GM18867 (cell line): Measurements from ENCODE around the gene TTC4.

Experiments used
- ATAC-seq: cut with Tn5 transposase; IDR thresholded peaks from one replicate; pipeline ENCODE4 v1.9.1; 2021; ENCODE audit warnings: mild to moderate bottlenecking, moderate library complexity; ENCODE audit not compliant: unreplicated experiment

The TTC4 gene

GRCh38 chr1:54781023-54781723 lies 65.5 kb downstream of the TTC4 start:
- no peak for ATAC-seq

DNA sequence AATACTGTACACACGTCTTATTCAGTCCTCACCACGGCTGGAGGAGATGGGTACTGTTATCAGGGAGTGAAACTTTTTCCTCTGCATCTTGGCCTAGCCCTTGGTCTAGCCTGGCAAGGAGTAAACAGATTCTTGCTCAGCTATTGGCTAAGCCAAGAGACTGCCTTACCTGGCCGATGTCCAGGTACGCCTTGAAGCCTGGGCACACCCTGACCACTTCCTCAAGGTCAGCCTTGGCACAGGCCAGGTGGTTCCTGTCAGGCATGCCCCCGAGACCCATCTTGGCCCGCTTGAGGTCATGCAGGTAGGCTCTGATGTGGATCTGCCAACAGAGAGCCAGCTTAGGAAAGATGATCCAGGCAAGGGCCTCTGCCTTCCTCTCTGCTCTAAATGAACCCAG lies 66.5 kb downstream of the TTC4 start:
- no peak for ATAC-seq

- ATAC-seq, result no peak
Observed at GRCh38 chr1:54782588-54782987, 66.9 kb downstream of the TTC4 start.

GRCh38 chr1:54784066-54784465 lies 68.4 kb downstream of the TTC4 start:
- no peak for ATAC-seq

GRCh38 chr1:54786778-54787177 lies 71.1 kb downstream of the TTC4 start:
- no peak for ATAC-seq

- ATAC-seq, result no peak
Observed at GRCh38 chr1:54787604-54788003, 71.9 kb downstream of the TTC4 start.

GRCh38 chr1:54788459-54788858 lies 72.8 kb downstream of the TTC4 start:
- ATAC-seq, result no peak

- ATAC-seq, result no peak
Observed at GRCh38 chr1:54791880-54792522, 76.3 kb downstream of the TTC4 start.
